ENCODE results near the gene GRIN3B.

The GRIN3B gene

DNA sequence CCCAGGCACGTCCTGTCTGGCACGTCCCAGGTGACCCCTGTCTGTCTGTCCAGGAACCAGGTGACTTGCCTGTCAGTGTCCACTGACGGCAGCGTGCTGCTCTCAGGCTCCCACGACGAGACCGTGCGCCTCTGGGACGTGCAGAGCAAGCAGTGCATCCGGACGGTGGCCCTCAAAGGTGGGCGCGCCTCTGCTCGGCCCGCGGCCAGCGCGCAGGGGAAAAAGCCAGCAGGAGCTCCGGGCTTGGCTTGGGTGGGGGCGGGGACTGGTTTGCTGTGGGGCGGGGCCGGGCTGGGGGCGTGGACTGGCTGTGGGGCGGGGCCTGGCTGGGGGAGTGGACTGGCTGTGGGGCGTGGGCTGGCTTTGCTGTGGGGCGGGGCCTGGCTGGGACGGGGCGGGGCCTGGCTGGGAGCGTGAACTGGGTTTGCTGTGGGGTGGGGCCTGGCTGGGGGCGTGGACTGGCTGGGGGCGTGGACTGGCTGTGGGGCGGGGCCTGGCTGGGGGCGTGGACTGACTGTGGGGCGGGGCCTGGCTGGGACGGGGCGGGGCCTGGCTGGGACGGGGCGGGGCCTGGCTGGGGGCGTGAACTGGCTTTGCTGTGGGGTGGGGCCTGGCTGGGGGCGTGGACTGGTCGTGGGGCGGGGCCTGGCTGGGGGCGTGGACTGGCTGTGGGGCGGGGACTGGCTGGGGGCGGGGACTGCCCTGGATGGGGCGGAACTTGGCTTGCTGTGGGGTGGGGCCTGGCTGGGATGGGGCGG is 8.9 kb upstream of the GRIN3B start:
- no peak for DNase-seq (ENCODE audit: low read depth, low spot score)

DNA sequence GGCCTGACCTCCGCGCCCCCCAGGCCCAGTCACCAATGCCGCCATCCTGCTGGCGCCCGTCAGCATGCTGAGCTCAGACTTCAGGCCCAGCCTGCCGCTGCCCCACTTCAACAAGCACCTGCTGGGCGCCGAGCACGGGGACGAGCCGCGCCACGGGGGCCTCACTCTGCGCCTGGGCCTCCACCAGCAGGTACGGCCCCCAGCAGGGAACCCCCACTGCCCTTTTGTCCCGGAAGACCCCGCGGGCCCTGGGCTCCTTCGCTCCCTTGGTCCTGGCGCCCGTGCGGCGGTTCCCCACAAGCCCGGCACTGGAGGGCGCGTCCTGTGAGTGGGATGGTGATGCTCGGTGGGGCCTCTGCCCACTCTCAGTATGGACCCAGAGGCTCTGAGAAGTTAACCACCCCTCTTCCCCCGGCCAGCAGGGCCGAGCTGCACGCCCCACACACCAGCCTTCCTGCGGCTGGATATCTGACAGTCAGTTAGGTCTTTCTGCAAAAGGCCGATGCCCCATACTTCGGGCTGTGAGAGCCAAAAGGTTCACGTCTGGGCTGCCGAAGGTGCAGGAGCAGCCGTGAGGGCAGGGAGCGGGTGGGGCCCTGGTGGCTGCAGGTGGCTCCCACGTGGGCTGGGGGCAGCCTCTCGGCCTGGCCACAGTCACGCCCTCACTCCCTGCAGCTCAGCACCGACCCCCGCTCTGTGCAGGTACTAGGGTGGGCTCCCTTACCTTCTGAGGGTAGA is 8.1 kb upstream of the GRIN3B start:
- DNase-seq (ENCODE audit: low read depth, low spot score) = no peak

GRCh38 chr19:992670-993055 is 7.6 kb upstream of the GRIN3B start:
- DNase-seq (ENCODE audit: low read depth, low spot score) = no peak

DNA sequence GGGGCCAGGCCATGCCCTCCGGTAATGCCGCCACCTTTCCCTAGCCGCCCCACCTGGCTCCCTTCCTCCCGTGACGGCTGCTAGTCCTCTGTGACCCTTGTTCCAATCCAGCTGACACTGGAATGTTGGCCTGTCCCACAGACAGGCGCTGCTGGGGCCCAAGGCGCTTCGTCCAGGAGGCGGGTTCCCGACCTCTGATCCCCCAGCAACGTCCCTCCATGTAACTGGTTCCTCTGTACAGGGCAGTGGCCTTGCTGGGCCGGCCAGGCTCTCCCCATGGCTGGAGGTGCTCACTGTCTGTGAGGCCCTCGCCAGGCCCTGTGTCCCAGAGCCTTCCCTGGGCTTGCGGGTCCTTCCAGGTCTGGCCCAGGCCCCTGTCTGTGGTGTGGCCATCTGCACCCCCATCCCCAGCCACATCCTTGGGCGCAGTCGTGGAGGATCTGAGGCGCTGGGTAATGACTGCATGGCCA is 6.8 kb upstream of the GRIN3B start:
- DNase-seq (ENCODE audit: low read depth, low spot score) = no peak

DNA sequence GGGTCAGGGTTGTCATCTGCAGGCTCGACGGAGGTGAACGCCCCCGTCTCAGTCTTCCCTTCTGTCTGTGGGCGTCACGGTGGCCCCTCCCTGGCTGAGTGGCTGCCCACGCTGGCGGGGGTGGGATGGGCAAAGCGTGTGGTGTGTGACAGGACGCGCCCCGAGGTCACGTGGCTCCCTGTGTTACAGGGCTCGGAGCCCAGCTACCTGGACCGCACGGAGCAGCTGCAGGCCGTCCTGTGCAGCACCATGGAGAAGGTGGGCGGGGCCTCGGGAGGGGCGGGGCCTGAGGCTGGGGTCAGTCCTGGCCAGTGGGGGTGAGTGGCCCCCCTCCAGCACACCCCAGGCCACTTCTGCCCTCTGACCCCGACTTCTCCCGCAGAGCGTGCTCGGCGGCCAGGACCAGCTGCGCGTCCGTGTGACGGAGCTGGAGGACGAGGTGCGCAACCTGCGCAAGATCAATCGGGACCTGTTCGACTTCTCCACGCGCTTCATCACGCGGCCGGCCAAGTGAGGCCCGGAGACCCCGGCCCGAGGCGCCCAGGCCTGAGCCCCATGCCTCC is 6.3 kb upstream of the GRIN3B start:
- DNase-seq (ENCODE audit: low read depth, low spot score) = no peak

DNA sequence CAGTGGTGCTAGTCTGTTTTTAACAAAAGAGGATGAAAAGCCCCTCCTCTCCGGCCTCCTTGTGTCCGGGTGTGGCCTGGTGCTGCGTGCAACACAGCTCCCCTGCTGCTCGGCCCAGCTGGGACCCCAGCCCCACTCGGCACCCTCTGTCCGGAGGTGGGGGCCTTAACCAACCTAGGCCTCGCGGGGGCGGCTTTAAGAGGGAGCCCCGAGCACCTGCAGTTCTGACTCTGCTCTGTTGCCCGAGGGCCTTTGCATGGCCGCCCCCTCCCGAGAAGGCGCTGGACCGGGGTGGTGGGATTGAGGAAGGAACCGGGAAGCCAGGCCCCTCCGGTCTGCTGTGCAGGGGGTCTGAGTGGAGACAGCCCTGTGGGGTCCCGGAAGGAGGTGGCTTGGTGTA is 5.7 kb upstream of the GRIN3B start:
- no peak for DNase-seq (ENCODE audit: low read depth, low spot score)

GRCh38 chr19:995051-995827 is 5.0 kb upstream of the GRIN3B start:
- DNase-seq (ENCODE audit: low read depth, low spot score) = no peak

DNA sequence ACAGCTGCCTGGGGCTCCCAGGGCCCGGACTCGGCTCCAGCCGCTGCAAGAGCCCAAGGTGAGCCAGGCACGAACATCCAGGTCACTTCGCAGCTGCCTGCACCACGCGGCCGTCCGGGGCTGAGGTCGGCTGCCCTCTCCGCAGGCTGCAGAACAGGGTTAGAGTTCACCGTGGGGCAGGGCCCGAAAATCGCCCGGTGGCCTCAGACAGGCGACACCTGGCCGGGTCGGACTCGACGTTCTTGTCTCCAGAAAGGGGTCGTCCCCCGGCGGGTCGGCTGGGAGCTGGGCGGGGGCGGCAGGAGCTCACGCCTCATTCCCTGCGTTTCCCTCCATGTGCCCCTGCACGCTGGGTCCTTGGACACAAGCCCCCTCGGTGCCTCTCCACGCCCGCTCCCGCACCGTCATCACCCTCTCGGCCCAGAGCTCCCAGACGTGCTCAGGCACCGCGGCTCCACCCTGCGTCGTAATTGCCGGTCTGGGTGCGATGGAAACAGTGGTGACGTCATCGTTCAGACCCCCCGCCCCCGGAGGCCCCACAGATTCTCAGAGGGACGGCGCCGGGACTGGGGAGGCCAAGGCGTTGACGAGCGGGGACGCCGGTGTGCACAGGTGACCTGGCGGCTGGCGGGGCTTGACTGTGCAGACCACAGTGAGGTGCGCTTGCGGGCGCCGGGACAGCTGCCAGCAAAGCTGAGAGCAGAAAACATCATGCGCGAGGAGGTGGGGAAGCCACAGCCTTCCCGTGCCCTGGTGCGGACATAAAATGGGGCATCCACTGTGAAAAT is 4.0 kb upstream of the GRIN3B start:
- no peak for DNase-seq (ENCODE audit: low read depth, low spot score)

DNA sequence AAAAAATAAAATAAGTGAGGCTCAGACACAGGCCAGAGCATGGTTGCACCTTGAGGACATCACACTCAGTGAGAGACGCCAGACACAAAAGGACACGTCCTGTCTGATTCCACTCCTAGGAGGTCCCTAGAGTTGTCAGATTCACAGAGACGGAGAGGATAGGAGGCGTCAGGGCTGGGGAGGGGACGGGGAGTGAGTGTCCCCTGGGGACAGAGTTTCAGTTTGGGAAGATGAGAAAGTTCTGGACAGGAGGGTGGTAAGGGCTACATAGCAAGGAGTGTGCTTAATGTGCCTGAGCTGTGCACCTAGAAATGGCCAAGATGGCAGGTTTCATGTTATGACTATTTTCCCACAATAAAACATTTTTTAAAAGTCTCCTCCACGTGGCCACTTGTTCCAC is 2.2 kb upstream of the GRIN3B start:
- DNase-seq (ENCODE audit: low read depth, low spot score) = no peak

- no peak for DNase-seq (ENCODE audit: low read depth, low spot score)
These were observed 870 bp upstream of the GRIN3B start for GRCh38 chr19:999379-999719.

- no peak for DNase-seq (ENCODE audit: low read depth, low spot score)
These were observed 645 bp downstream of the GRIN3B start for GRCh38 chr19:1000591-1001537.

- DNase-seq (ENCODE audit: low read depth, low spot score) = no peak
These were observed 1.4 kb downstream of the GRIN3B start for GRCh38 chr19:1001538-1002166.

GRCh38 chr19:1002600-1002999 is 2.4 kb downstream of the GRIN3B start:
- no peak for DNase-seq (ENCODE audit: low read depth, low spot score)

GRCh38 chr19:1003283-1003682 is 3.1 kb downstream of the GRIN3B start:
- no peak for DNase-seq (ENCODE audit: low read depth, low spot score)

DNA sequence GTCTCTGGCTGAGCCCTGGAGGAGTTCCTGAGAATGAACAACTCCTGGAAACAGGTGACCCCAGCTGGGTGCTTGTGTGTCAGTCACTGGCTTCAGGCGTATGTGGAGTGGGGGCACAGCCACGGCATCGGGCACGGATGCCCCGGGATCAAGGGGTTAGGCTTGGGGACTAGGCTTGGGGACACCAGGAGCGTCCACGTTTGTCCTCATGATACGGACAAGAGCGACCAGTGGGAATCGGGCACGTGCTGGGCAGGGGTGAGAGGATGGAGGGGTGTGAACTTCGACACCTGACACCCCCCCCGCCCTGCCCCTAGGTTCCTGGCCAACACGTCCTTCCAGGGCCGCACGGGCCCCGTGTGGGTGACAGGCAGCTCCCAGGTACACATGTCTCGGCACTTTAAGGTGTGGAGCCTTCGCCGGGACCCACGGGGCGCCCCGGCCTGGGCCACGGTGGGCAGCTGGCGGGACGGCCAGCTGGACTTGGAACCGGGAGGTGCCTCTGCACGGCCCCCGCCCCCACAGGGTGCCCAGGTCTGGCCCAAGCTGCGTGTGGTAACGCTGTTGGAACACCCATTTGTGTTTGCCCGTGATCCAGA is 4.1 kb downstream of the GRIN3B start:
- DNase-seq (ENCODE audit: low read depth, low spot score) = no peak

DNA sequence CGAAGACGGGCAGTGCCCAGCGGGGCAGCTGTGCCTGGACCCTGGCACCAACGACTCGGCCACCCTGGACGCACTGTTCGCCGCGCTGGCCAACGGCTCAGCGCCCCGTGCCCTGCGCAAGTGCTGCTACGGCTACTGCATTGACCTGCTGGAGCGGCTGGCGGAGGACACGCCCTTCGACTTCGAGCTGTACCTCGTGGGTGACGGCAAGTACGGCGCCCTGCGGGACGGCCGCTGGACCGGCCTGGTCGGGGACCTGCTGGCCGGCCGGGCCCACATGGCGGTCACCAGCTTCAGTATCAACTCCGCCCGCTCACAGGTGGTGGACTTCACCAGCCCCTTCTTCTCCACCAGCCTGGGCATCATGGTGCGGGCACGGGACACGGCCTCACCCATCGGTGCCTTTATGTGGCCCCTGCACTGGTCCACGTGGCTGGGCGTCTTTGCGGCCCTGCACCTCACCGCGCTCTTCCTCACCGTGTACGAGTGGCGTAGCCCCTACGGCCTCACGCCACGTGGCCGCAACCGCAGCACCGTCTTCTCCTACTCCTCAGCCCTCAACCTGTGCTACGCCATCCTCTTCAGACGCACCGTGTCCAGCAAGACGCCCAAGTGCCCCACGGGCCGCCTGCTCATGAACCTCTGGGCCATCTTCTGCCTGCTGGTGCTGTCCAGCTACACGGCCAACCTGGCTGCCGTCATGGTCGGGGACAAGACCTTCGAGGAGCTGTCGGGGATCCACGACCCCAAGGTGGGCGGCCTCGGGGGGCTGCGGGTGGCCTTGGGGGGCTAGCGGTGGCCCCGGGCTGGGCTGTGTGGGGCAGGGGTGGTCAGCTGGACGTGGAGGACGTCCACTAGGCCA is 4.8 kb downstream of the GRIN3B start:
- DNase-seq (ENCODE audit: low read depth, low spot score) = no peak

DNA sequence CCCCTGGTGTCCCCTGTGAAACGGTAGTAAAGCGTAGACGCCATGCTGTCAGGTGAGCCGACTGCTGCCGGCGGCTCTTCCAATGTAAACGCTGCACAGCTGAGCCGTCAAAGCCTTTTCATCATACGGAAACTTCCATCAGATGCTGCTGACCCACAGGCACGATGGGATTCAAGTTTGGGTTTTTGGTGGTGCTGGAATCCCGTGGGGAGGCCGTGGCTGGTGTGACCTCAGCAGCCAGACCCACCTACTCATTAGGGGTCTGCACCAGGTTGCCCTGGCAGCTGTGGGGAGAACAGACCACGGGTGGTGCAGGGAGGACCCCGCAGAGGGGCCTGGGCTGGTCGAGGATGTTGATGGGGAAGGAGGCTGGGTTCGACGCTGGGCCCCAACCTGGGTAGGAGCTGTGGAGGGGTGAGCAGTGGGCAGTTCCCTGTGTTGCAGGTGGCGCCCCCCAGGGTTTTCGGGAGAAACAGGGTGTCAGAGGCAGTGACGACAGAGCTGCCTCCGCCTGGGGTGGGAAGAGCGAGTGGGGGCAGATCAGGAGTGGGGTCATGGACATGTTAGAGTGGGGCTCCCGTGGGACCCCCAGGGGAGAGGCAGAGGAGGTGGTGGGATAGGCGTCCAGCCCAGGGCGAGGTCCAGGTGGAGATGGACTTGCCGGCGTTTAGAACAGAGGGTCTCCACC is 6.6 kb downstream of the GRIN3B start:
- DNase-seq (ENCODE audit: low read depth, low spot score) = no peak

All from brain pericyte (primary cell).